HT-29 (cell line): ENCODE results near the gene ZCCHC24. TPM values are rescaled to one million over a fixed set of nuclear protein-coding genes. Genes with fewer than 3 reads are reported as not detected.

ENCODE experiments used
- DNase-seq: peaks from one replicate; pipeline ENCODE4 v3.0.0-alpha.2; 2015; ENCODE audit warnings: low spot score
- total RNA-seq: library from RNA; depleted of rRNA; stranded (reverse); fragments of >200 nt; shearing (Covaris generic); gene quantifications from 2 replicates; pipeline ENCODE4 v1.2.3, GENCODE V29; 2014

Gene ZCCHC24
- total RNA-seq, 1 experiment from 2014 or later: not detected

DNA sequence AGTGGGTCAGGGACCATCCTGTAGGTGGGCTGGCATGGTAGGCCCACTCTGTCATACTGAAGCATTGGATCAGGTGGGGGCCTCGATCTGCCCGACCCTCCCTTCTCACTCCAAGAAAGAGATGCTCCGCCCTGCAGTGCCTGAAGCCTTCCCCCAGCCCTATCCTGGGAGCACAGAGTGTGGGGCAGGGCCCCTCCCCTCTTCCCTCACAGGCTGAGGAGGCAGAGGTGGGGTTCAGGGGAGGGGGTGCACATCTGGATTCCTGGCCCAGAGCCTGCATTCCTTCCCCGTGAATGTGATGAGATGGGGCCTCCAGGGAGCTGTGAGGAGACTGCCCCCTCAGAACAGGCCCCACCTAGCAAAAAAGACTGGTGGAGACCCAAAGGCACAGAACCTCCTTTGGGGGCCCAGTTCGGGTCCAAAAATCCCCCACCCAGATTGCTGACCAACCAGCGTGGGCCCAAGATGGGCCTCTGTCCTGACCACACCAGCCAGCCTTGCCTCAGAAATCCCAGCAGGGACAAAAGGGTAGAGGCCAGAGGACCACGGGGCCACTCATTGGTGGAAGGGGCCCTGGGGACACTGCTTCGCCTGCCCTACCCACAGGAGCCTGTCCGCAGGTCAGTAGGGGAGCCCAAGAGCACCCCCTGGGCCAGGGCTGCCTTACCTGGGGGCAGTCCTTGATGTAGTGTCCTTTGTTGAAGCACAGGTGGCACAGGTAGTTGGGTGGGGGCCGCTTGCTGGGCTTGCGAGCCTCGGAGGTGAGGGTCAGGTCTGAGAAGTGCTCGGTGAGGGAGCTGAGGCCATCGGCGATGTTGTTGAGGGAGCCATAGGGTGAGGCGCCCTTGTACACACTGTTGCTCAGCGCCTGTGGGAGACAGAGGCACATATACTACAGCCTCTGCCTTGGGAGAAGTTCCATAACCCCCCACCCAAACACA, 13.3 kb downstream of the ZCCHC24 start:
- DNase-seq: no peak

DNA sequence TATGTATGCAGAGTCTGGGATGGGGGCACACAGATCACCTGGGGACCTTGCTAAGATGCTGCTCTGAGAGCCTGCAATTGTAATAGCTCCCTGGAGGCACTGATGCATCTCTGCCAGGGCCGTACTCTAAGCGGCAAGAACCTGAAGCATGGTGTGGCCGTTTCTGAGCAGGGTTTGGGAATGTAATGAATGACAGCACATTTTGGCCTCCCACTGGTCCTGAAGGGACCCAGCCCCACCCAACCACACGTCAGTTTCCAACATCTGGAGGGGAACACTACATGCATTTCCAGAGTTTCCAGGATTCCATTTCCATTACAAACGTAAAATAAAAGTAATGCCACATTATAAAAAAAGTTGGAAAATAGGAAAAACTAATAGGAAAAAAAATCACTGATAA, 14.0 kb downstream of the ZCCHC24 start:
- DNase-seq: no peak

- DNase-seq: no peak
Measured at GRCh38 chr10:79430936-79431335, 14.5 kb downstream of the ZCCHC24 start.

DNA sequence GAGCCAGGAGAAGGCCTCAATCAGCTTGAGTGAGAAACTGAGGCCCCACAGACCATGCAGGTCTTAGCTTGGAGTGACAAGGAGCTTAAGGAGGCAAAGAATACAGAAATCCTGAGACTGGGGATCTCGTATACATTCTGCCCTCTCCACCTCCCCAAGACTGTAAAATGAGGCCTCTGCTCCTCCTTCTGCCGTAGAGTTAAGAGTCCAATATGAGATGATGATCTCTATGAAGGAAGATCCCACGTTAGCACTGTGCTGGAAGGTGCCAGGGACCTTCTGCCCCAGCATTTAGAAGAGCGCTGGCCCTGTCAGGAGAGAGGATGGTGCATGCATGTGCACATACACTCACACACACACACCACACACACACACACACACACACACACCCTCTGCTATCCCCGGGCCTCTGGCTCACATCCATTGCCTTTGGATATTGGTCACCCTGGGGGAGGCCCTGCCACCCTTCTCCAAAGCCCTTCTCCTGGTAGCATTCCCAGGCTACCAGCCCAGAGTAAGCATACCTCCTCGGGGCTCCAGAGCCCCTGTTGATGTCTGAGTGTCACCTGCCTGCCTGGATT, 15.0 kb downstream of the ZCCHC24 start:
- no peak for DNase-seq

GRCh38 chr10:79429751-79430150, 15.7 kb downstream of the ZCCHC24 start:
- DNase-seq: no peak

DNA sequence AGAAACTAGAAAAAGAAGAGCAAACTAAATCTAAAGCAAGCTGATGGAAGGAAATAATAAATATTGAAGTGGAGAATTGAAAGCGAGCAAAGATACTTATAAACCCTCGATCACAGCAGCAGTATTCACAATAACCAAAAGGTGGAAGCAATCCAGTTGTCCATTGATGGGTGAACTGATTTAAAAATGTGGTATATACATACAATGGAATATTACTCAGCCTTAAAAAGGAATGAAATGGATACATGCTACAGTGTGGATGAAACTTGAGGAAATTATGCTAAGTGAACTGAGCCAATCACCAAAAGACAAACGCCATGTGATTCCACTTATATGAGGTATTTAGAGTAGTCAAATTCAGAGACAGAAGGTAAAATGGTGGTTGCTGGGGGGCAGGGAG, 17.5 kb downstream of the ZCCHC24 start:
- DNase-seq: no peak

GRCh38 chr10:79425074-79425532, 20.3 kb downstream of the ZCCHC24 start:
- DNase-seq: no peak

- no peak for DNase-seq
Measured at GRCh38 chr10:79424221-79425073, 21.0 kb downstream of the ZCCHC24 start.

- no peak for DNase-seq
Measured at GRCh38 chr10:79422178-79422892, 23.1 kb downstream of the ZCCHC24 start.

GRCh38 chr10:79420974-79421688, 24.3 kb downstream of the ZCCHC24 start:
- no peak for DNase-seq

DNA sequence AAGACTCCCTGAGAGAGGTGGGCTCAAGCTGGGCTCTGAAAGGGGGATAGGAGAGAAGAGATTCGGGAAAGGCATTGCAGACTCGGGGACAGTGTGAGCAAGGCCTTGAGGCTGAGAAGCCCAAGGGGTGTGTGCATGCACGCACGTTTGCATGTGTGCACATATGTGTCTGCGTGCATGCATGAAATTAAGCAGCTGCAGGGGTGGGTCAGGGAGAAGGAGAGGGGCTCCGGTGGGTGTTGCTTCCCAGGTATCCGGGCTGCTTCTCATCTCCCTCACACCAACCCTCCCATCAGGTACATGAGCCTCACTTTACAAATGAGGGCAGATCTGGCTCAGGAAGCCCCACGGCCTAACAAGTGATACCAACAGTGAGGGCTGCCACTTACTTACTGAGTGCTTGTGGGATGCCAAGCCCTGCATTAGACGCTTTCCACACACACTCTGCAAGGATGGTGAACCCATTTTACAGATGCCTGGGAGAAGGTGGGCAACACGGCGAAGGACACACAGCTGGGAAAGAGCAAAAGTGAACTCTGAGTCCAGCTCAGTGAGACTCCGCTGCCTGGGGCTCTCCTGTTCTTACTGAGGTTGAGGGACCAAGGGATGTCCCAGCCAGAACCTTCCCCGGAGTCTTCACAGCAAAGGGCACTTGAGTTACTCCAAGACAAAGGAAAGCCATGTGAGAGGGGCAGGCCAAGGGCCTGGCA, 26.4 kb downstream of the ZCCHC24 start:
- DNase-seq: no peak

GRCh38 chr10:79418274-79418673, 27.1 kb downstream of the ZCCHC24 start:
- DNase-seq: no peak

DNA sequence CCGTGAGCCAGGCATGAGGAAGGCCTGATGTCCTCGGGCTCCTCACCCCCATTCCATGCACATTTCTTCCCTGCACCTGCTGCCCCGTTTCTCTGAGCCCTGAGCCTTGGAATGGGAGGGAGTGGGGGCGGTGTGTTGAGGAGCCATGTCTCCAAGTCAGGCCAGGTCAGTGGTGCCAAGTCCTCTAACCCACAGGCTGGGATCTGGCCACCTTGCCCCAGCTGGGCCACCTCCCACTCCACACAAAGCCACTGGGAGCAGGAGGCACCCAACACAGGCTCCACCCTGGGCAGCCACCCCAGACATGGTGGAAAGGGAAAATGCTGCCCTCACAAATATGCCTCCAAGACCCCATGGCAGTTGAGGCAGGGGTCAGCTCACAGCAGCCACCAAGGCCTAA, 27.7 kb downstream of the ZCCHC24 start:
- DNase-seq: no peak

DNA sequence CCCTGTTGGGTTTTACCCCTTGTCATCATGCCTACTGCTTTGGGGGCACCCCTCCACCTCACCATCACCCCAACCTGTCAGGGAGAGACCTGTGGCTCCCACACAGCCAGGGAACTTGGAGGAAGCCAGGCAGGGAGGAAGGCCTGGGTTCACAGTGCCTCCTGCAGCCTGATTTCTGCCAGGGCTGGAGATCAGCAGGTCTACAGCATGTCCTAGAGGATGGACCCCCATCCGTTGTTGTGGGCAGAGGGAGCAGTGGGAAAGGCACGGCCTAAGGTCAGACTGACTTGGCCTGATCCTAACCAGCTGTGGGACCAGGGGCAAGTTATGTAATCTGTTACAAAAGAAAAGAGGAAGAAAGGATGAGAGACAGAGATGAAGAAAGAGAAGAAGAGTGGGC, 28.2 kb downstream of the ZCCHC24 start:
- DNase-seq: no peak

- DNase-seq: no peak
Measured at GRCh38 chr10:79416578-79417255, 28.7 kb downstream of the ZCCHC24 start.

DNA sequence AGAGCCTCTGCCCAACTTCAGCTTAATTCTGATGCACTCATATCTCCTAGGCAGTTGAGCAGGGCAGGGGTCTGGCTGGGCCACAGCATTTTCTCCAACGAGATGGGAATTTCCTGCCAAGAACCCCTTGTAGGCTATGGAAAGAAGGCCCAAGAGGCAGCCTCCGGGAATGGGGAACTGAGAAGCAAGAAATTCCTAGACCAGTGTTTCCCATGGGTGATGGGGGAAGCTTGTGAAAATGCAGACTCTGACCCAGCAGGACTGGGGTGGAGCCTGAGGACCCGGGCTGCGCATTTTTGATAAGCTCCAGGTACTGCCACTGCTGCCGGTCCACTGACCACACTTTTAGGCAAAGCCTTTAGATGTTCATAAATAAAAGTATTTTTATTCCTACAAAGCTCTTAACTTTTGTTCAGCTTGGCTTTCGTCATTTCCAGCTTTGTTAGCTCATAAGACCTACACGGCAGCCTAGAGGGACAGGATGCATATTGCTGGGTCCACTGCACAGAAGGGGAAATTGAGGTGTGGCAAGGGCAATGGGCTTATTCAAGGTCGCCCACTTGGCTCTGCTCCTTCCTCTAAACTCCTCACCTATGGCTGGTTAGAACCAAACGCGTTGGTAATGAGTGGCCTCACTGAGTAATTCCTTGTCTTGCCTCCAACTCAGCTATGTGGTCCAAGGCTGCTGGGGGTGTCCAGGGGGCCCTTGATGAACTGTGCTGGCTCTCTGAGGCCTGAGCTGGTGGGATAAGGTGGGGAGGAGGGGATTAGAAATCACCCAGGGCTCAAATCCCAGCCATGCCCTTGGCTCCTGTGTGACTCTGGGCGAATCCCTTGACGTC, 29.5 kb downstream of the ZCCHC24 start:
- DNase-seq: no peak

GRCh38 chr10:79414714-79415113, 30.7 kb downstream of the ZCCHC24 start:
- no peak for DNase-seq

DNA sequence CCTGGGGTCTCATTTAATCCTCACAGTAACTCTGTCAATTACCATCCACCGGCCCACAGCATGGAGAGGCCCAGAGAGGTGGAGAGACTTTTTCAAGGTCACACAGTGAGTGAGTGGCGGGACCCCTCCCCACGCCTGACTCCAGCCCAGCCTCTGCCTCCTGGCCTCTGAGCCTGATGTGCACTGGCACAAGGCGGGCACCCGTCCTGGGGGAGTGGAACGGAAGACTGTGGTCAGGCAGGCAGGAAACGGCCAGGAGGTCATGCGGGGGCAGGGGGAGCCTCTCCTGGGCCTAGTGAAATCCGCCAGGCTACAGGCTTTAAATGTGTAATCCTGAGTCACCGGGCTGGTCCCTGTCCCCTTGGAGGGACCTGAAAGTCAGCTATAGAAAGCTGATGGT, 32.2 kb downstream of the ZCCHC24 start:
- DNase-seq: no peak

- no peak for DNase-seq
Measured at GRCh38 chr10:79412516-79412915, 32.9 kb downstream of the ZCCHC24 start.
